H1 (cell line): ENCODE measurements around the gene FOXE1.

ENCODE experiments used
- CBX5 ChIP-seq: fragments of 300-800, 300-1000 bp; sonication (generic); IDR thresholded peaks from 2 replicates; pipeline ENCODE4 v1.7.1; 2016; ENCODE audit warnings: antibody characterized with exemption, low read length, low read depth
- GTF2F1 ChIP-seq: IDR thresholded peaks from 2 replicates; pipeline ENCODE4 v1.6.1; 2012; ENCODE audit warnings: low read depth, low read length, improper control_type of control experiment, borderline replicate concordance
- KDM1A ChIP-seq: fragments of 200-600, 300-600 bp; sonication (generic); IDR thresholded peaks from 2 replicates; pipeline ENCODE4 v1.7.1; 2016; ENCODE audit warnings: mild to moderate bottlenecking, low read length, borderline replicate concordance
- YY1 ChIP-seq: IDR thresholded peaks from 2 replicates; pipeline ENCODE4 v1.6.1; 2011; ENCODE audit warnings: low read depth, mild to moderate bottlenecking, low read length

GRCh38 chr9:97853056-97853843 lies at the start of gene FOXE1:
- TF ChIP-seq KDM1A (no peak), CBX5 (no peak), YY1 (no peak), GTF2F1 (no peak)
